Neural progenitor cell (in vitro differentiated cells): Measurements from ENCODE around the gene OPN1SW. TPM values are rescaled to one million over a fixed set of nuclear protein-coding genes. Genes with fewer than 3 reads are reported as not detected.

Source experiments
- DNase-seq: peaks from one replicate; pipeline ENCODE4 v3.0.0-alpha.2; 2016; ENCODE audit warnings: low spot score
- H2AFZ ChIP-seq: fragments of 200-600 bp; sonication (generic); replicated peaks from 2 replicates; pipeline ENCODE4 v1.6.1; 2016; ENCODE audit warnings: antibody characterized with exemption
- H3F3A ChIP-seq: fragments of 200-600 bp; sonication (generic); 2 replicates; pipeline ENCODE4 v1.6.1; 2016; ENCODE audit warnings: antibody characterized with exemption, low read depth
- H3K27ac ChIP-seq: fragments of 200-600 bp; sonication (generic); 2 replicates; pipeline ENCODE4 v1.5.1; 2016; ENCODE audit warnings: mild to moderate bottlenecking
- H3K27me3 ChIP-seq: fragments of 200-600 bp; sonication (generic); 2 replicates; pipeline ENCODE4 v1.6.1; 2016; ENCODE audit warnings: mild to moderate bottlenecking, moderate library complexity
- H3K36me3 ChIP-seq: fragments of 200-600 bp; sonication (generic); 2 replicates; pipeline ENCODE4 v1.5.1; 2016
- H3K4me1 ChIP-seq: fragments of 200-600 bp; sonication (generic); 2 replicates; pipeline ENCODE4 v1.6.1; 2016; ENCODE audit warnings: mixed run types
- H3K4me2 ChIP-seq: fragments of 200-600 bp; sonication (generic); 2 replicates; pipeline ENCODE4 v1.6.1; 2016
- H3K4me3 ChIP-seq: fragments of 200-600 bp; sonication (generic); 2 replicates; pipeline ENCODE4 v1.5.1; 2016
- H3K79me2 ChIP-seq: fragments of 200-600 bp; sonication (generic); 2 replicates; pipeline ENCODE4 v1.6.1; 2016; ENCODE audit warnings: low read depth
- H3K9ac ChIP-seq: fragments of 200-600 bp; sonication (generic); 2 replicates; pipeline ENCODE4 v1.6.1; 2016
- H3K9me3 ChIP-seq: fragments of 200-600 bp; sonication (generic); 2 replicates; pipeline ENCODE4 v1.5.1; 2016; ENCODE audit warnings: low read depth
- H4K20me1 ChIP-seq: fragments of 200-600 bp; sonication (generic); 2 replicates; pipeline ENCODE4 v1.6.1; 2016; ENCODE audit warnings: low read depth
- H3K27ac Mint-ChIP-seq: 3 replicates; pipeline ENCODE4 v1.8.0; 2021; ENCODE audit warnings: mixed read lengths
- H3K27me3 Mint-ChIP-seq: 2 replicates; pipeline ENCODE4 v1.8.0; 2022; ENCODE audit warnings: low read depth, mild to moderate bottlenecking, inconsistent platforms, moderate library complexity, mixed read lengths; ENCODE audit not compliant: insufficient read depth
- H3K36me3 Mint-ChIP-seq: 3 replicates; pipeline ENCODE4 v1.8.0; 2021; ENCODE audit warnings: mixed read lengths
- H3K4me1 Mint-ChIP-seq: 3 replicates; pipeline ENCODE4 v1.8.0; 2021; ENCODE audit warnings: mixed read lengths
- H3K4me3 Mint-ChIP-seq: 3 replicates; pipeline ENCODE4 v1.8.0; 2021; ENCODE audit warnings: mild to moderate bottlenecking, moderate library complexity, mixed read lengths
- H3K9me3 Mint-ChIP-seq: 3 replicates; pipeline ENCODE4 v1.8.0; 2020; ENCODE audit warnings: mixed read lengths
- CTCF ChIP-seq: fragments of 200-600 bp; sonication (generic); IDR thresholded peaks from 2 replicates; pipeline ENCODE4 v1.5.1; 2017; ENCODE audit warnings: antibody characterized with exemption, mild to moderate bottlenecking
- EZH2 ChIP-seq: fragments of 200-600 bp; sonication (generic); IDR thresholded peaks from 2 replicates; pipeline ENCODE4 v1.6.1; 2017; ENCODE audit warnings: antibody characterized with exemption, mild to moderate bottlenecking, moderate library complexity
- EZH2phosphoT487 ChIP-seq: fragments of 200-600 bp; sonication (generic); IDR thresholded peaks from 2 replicates; pipeline ENCODE4 v1.6.1; 2017; ENCODE audit warnings: antibody characterized with exemption
- total RNA-seq: library from RNA; depleted of rRNA; stranded (reverse); fragments of >200 nt; gene quantifications from 2 replicates; pipeline ENCODE4 v1.2.3, GENCODE V29; 2015; ENCODE audit warnings: low replicate concordance

The OPN1SW gene
- total RNA-seq, 1 donor from 2014 or later = not detected

- no peak overlapping the region for H3K27ac ChIP-seq
- H3K27ac Mint-ChIP-seq = peak overlapping the region; percentile 47
- peak overlapping the region; percentile 77 for H3K4me2 ChIP-seq
- peak; percentile 68 for DNase-seq
- peak overlapping the region; percentile 86 for H2AFZ ChIP-seq
- H3K27me3 ChIP-seq = no peaks in the 10 kb centered on the region
- H3K9ac ChIP-seq = no peak overlapping the region
- H3K36me3 ChIP-seq = no peaks in the 10 kb centered on the region
- H3K4me3 ChIP-seq = peak overlapping the region; percentile 39
- H3K27me3 Mint-ChIP-seq = peaks cover 6% of the 10 kb centered on the region
- H3F3A ChIP-seq = peaks cover 13% of the 10 kb centered on the region
- no peak overlapping the region for H3K4me3 Mint-ChIP-seq
- TF ChIP-seq EZH2 = no peak
- no peak for TF ChIP-seq CTCF
- no peak for TF ChIP-seq EZH2phosphoT487
- no peaks in the 10 kb centered on the region for H3K36me3 Mint-ChIP-seq
- H3K4me1 ChIP-seq = peaks cover 5% of the 10 kb centered on the region
- no peaks in the 10 kb centered on the region for H3K9me3 ChIP-seq
- no peaks in the 10 kb centered on the region for H3K79me2 ChIP-seq
- peaks cover 6% of the 10 kb centered on the region for H3K9me3 Mint-ChIP-seq
- peaks cover 3% of the 10 kb centered on the region for H3K4me1 Mint-ChIP-seq
- H4K20me1 ChIP-seq = no peaks in the 10 kb centered on the region
These were observed 7.7 kb upstream of the OPN1SW start for GRCh38 chr7:128783143-128783861.

- Histone ChIP-seq H3K4me1 (peaks cover 5% of the 10 kb centered on the region), H3K9ac (no peak overlapping the region), H3K27ac (no peak overlapping the region), H3F3A (peaks cover 13% of the 10 kb centered on the region), H3K9me3 (peaks cover 4% of the 10 kb centered on the region), H4K20me1 (no peaks in the 10 kb centered on the region), H3K36me3 (no peaks in the 10 kb centered on the region), H3K4me2 (no peak overlapping the region), H3K4me3 (no peak overlapping the region), H2AFZ (no peak overlapping the region), H3K79me2 (no peaks in the 10 kb centered on the region), H3K27me3 (no peaks in the 10 kb centered on the region)
- Mint-ChIP-seq H3K4me3 (no peak overlapping the region), H3K4me1 (peaks cover 3% of the 10 kb centered on the region), H3K36me3 (peaks cover 4% of the 10 kb centered on the region), H3K9me3 (peaks cover 18% of the 10 kb centered on the region), H3K27me3 (peaks cover 6% of the 10 kb centered on the region), H3K27ac (no peak overlapping the region)
- TF ChIP-seq EZH2 = no peak
- TF ChIP-seq CTCF = no peak
- TF ChIP-seq EZH2phosphoT487 = no peak
- DNase-seq = no peak
These were observed 6.3 kb upstream of the OPN1SW start for GRCh38 chr7:128781851-128782250.

- Histone ChIP-seq H3K27ac (no peak overlapping the region), H4K20me1 (no peaks in the 10 kb centered on the region), H3K36me3 (no peaks in the 10 kb centered on the region), H3K27me3 (no peaks in the 10 kb centered on the region), H3K79me2 (no peaks in the 10 kb centered on the region), H3K4me2 (no peak overlapping the region), H3K4me3 (no peak overlapping the region), H3K9ac (no peak overlapping the region), H3K9me3 (peaks cover 4% of the 10 kb centered on the region), H2AFZ (peak overlapping the region; percentile 7), H3F3A (peaks cover 13% of the 10 kb centered on the region), H3K4me1 (peaks cover 5% of the 10 kb centered on the region)
- Mint-ChIP-seq H3K27ac (no peak overlapping the region), H3K4me3 (no peak overlapping the region), H3K27me3 (peaks cover 6% of the 10 kb centered on the region), H3K4me1 (peaks cover 3% of the 10 kb centered on the region), H3K36me3 (peaks cover 4% of the 10 kb centered on the region), H3K9me3 (peaks cover 20% of the 10 kb centered on the region)
- DNase-seq = no peak
- TF ChIP-seq EZH2 (no peak), CTCF (no peak), EZH2phosphoT487 (no peak)
These were observed 5.5 kb upstream of the OPN1SW start for GRCh38 chr7:128781126-128781525.
